ENCODE measurements around the gene SMC3.
"Not testable (repeated sequence)": the region's sequence is repeated elsewhere in the genome, so short reads cannot be mapped to it uniquely, and the experiment has no call there.

SMC3 gene

GRCh38 chr10:110638319-110638718, 70.8 kb downstream of the SMC3 start:
- no peak overlapping the region for H3K27ac ChIP-seq (ENCODE audit: low read depth, low read length)
- H3F3A ChIP-seq (ENCODE audit: insufficient read depth): no peaks in the 10 kb centered on the region
- no peaks in the 10 kb centered on the region for H3K9me3 ChIP-seq (ENCODE audit: insufficient read depth, low read length)
- no peak overlapping the region for H3K4me3 ChIP-seq (ENCODE audit: insufficient read depth, low read length, poor library complexity, severe bottlenecking)
- no peaks in the 10 kb centered on the region for H3K9me2 ChIP-seq (replicated peaks; ENCODE audit: insufficient read depth, low read length)
- no peak overlapping the region for H2AFZ ChIP-seq (ENCODE audit: low read depth, low read length, severe bottlenecking)
- H3K36me3 ChIP-seq (ENCODE audit: low read length): no peaks in the 10 kb centered on the region
- H4K20me1 ChIP-seq (ENCODE audit: low read depth, low read length): no peaks in the 10 kb centered on the region
- no peaks in the 10 kb centered on the region for H3K27me3 ChIP-seq (ENCODE audit: low read length)
- H3K9ac ChIP-seq (ENCODE audit: low read length): no peak overlapping the region
- H3K79me2 ChIP-seq (ENCODE audit: insufficient read depth, low read length): no peaks in the 10 kb centered on the region
- no peak overlapping the region for H3K4me2 ChIP-seq (ENCODE audit: low read depth, low read length, poor library complexity, severe bottlenecking)
- TF ChIP-seq CTCF (IDR thresholded peaks at IDR 0.05; ENCODE audit: insufficient read depth, low read length, poor library complexity, severe bottlenecking) (no peak), EZH2phosphoT487 (conservative IDR thresholded peaks at IDR 0.05; ENCODE audit: low read length) (no peak)

GRCh38 chr10:110639046-110639445, 71.6 kb downstream of the SMC3 start:
- not testable (repeated sequence) for H4K20me1 ChIP-seq (ENCODE audit: low read depth, low read length); H3K36me3 ChIP-seq (ENCODE audit: low read length); H3K79me2 ChIP-seq (ENCODE audit: insufficient read depth, low read length); H3K9me2 ChIP-seq (replicated peaks; ENCODE audit: insufficient read depth, low read length); H3F3A ChIP-seq (ENCODE audit: insufficient read depth); H3K27ac ChIP-seq (ENCODE audit: low read depth, low read length); H3K9ac ChIP-seq (ENCODE audit: low read length); H3K4me2 ChIP-seq (ENCODE audit: low read depth, low read length, poor library complexity, severe bottlenecking); H3K9me3 ChIP-seq (ENCODE audit: insufficient read depth, low read length); H3K4me3 ChIP-seq (ENCODE audit: insufficient read depth, low read length, poor library complexity, severe bottlenecking); H2AFZ ChIP-seq (ENCODE audit: low read depth, low read length, severe bottlenecking); H3K27me3 ChIP-seq (ENCODE audit: low read length)

- H3K4me2 ChIP-seq (ENCODE audit: low read depth, low read length, poor library complexity, severe bottlenecking); H3K36me3 ChIP-seq (ENCODE audit: low read length); H3F3A ChIP-seq (ENCODE audit: insufficient read depth); H3K79me2 ChIP-seq (ENCODE audit: insufficient read depth, low read length); H3K9me3 ChIP-seq (ENCODE audit: insufficient read depth, low read length); H2AFZ ChIP-seq (ENCODE audit: low read depth, low read length, severe bottlenecking); H3K4me3 ChIP-seq (ENCODE audit: insufficient read depth, low read length, poor library complexity, severe bottlenecking); H3K9ac ChIP-seq (ENCODE audit: low read length); H4K20me1 ChIP-seq (ENCODE audit: low read depth, low read length); H3K27ac ChIP-seq (ENCODE audit: low read depth, low read length); H3K9me2 ChIP-seq (replicated peaks; ENCODE audit: insufficient read depth, low read length); H3K27me3 ChIP-seq (ENCODE audit: low read length): not testable (repeated sequence)
Observed at GRCh38 chr10:110639858-110640257, 72.4 kb downstream of the SMC3 start.

GRCh38 chr10:110641256-110641655, 73.8 kb downstream of the SMC3 start:
- no peaks in the 10 kb centered on the region for H3K36me3 ChIP-seq (ENCODE audit: low read length)
- no peak overlapping the region for H3K9ac ChIP-seq (ENCODE audit: low read length)
- H4K20me1 ChIP-seq (ENCODE audit: low read depth, low read length): no peaks in the 10 kb centered on the region
- H3K9me3 ChIP-seq (ENCODE audit: insufficient read depth, low read length): no peaks in the 10 kb centered on the region
- H3K27ac ChIP-seq (ENCODE audit: low read depth, low read length): no peak overlapping the region
- no peak overlapping the region for H3K4me3 ChIP-seq (ENCODE audit: insufficient read depth, low read length, poor library complexity, severe bottlenecking)
- no peak for TF ChIP-seq EZH2phosphoT487 (conservative IDR thresholded peaks at IDR 0.05; ENCODE audit: low read length)
- no peaks in the 10 kb centered on the region for H3K79me2 ChIP-seq (ENCODE audit: insufficient read depth, low read length)
- no peak overlapping the region for H2AFZ ChIP-seq (ENCODE audit: low read depth, low read length, severe bottlenecking)
- H3K4me2 ChIP-seq (ENCODE audit: low read depth, low read length, poor library complexity, severe bottlenecking): no peak overlapping the region
- no peaks in the 10 kb centered on the region for H3K9me2 ChIP-seq (replicated peaks; ENCODE audit: insufficient read depth, low read length)
- H3K27me3 ChIP-seq (ENCODE audit: low read length): no peaks in the 10 kb centered on the region
- no peaks in the 10 kb centered on the region for H3F3A ChIP-seq (ENCODE audit: insufficient read depth)

- TF ChIP-seq CTCF (IDR thresholded peaks at IDR 0.05; ENCODE audit: insufficient read depth, low read length, poor library complexity, severe bottlenecking) (no peak), EZH2phosphoT487 (conservative IDR thresholded peaks at IDR 0.05; ENCODE audit: low read length) (no peak)
- Histone ChIP-seq H3K4me2 (ENCODE audit: low read depth, low read length, poor library complexity, severe bottlenecking) (no peak overlapping the region), H3K36me3 (ENCODE audit: low read length) (no peaks in the 10 kb centered on the region), H3K79me2 (ENCODE audit: insufficient read depth, low read length) (no peaks in the 10 kb centered on the region), H3F3A (ENCODE audit: insufficient read depth) (no peaks in the 10 kb centered on the region), H3K4me3 (ENCODE audit: insufficient read depth, low read length, poor library complexity, severe bottlenecking) (no peak overlapping the region), H3K9ac (ENCODE audit: low read length) (no peak overlapping the region), H2AFZ (ENCODE audit: low read depth, low read length, severe bottlenecking) (no peak overlapping the region), H3K27me3 (ENCODE audit: low read length) (no peaks in the 10 kb centered on the region), H3K9me2 (replicated peaks; ENCODE audit: insufficient read depth, low read length) (no peaks in the 10 kb centered on the region), H4K20me1 (ENCODE audit: low read depth, low read length) (no peaks in the 10 kb centered on the region), H3K9me3 (ENCODE audit: insufficient read depth, low read length) (no peaks in the 10 kb centered on the region), H3K27ac (ENCODE audit: low read depth, low read length) (no peak overlapping the region)
Observed at GRCh38 chr10:110642204-110643034, 74.9 kb downstream of the SMC3 start.

Data from SU-DHL-6 (cell line).